ENCODE data around the gene KRT86. TPM values are rescaled to one million over a fixed set of nuclear protein-coding genes. Genes with fewer than 3 reads are reported as not detected.

Gene KRT86
- total RNA-seq, 3 donors from 2014 or later (not counting 1 experiment from before 2014, with no cell fraction given): 2.0 to 3.6 (median 2.7) TPM

DNA sequence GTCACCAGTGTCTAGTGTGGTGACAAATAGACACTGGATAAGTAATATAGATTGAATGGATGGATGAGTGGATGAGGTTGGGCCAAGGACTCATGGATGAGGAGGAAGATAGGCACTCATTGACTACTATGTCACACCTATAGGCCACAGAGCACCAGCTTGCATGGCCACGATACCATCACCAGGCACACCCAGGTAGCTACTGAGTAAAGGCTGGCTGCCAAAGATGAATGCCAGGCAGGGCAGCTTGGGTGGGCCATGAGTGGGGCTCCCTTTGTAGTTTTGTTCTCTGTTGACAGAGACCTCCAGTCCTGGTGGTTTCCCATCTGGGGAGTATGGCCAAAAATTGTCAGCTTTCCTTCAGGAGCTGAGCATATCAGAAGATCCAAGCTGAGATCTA, 57.9 kb downstream of the KRT86 start:
- intact Hi-C loops (cut with micrococcal nuclease): no loop called here
- TF ChIP-seq, protein P1, sequence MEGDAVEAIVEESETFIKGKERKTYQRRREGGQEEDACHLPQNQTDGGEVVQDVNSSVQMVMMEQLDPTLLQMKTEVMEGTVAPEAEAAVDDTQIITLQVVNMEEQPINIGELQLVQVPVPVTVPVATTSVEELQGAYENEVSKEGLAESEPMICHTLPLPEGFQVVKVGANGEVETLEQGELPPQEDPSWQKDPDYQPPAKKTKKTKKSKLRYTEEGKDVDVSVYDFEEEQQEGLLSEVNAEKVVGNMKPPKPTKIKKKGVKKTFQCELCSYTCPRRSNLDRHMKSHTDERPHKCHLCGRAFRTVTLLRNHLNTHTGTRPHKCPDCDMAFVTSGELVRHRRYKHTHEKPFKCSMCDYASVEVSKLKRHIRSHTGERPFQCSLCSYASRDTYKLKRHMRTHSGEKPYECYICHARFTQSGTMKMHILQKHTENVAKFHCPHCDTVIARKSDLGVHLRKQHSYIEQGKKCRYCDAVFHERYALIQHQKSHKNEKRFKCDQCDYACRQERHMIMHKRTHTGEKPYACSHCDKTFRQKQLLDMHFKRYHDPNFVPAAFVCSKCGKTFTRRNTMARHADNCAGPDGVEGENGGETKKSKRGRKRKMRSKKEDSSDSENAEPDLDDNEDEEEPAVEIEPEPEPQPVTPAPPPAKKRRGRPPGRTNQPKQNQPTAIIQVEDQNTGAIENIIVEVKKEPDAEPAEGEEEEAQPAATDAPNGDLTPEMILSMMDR (IDR thresholded peaks at IDR 0.05): no peak
- no peak for ATAC-seq
- Histone ChIP-seq H3K4me3 (ENCODE audit: low read length) (no peak overlapping the region), H3K27ac (ENCODE audit: low read length) (no peak overlapping the region), H3K4me1 (ENCODE audit: control insufficient read depth, insufficient read depth, low read length) (peaks cover 3% of the 10 kb centered on the region), H3K36me3 (ENCODE audit: control insufficient read depth, insufficient read depth, low read length) (no peaks in the 10 kb centered on the region), H3K9me3 (ENCODE audit: control insufficient read depth, insufficient read depth, low read length) (no peaks in the 10 kb centered on the region), H3K27me3 (ENCODE audit: control insufficient read depth, insufficient read depth, low read length) (peaks cover 6% of the 10 kb centered on the region)
- peaks cover 0 to 4% of the 10 kb centered on the region in 2 donors for H3K9me3 Mint-ChIP-seq
- peaks cover 4 to 5% of the 10 kb centered on the region in 2 donors for H3K4me1 Mint-ChIP-seq
- H3K27ac Mint-ChIP-seq: no peak overlapping the region
- no peaks in the 10 kb centered on the region for H3K36me3 Mint-ChIP-seq
- no peak overlapping the region for H3K4me3 Mint-ChIP-seq
- peaks cover 44 to 50% of the 10 kb centered on the region in 2 donors for H3K27me3 Mint-ChIP-seq (ENCODE audit: low read depth in 2 of 2)
- 100% methylated on average over 1 of the region's 1 CpG for WGBS (ENCODE audit: insufficient coverage)
- no peak for DNase-seq

DNA sequence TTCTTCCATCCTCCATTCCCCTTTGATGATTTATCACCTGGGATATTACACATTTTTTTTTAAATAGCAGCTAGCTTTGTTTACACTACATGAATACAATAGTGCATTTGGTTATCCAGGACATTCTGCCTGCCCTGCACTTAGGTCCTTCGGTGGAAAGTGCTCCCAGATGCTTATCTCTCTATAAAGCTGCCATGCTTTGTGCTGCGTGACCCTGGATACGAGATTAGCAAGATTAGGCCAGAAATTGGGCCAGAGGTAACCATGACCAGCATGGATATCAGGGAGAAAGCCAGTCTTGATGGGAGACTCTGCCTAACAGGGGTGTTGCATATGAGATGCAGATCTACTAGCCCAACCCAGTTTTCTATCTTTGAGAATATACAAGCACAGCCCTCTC, 58.9 kb downstream of the KRT86 start:
- no peaks in the 10 kb centered on the region for H3K36me3 ChIP-seq (ENCODE audit: control insufficient read depth, insufficient read depth, low read length)
- H3K27me3 Mint-ChIP-seq (ENCODE audit: low read depth in 2 of 2): peaks cover 47% of the 10 kb centered on the region in 2 donors
- H3K4me1 ChIP-seq (ENCODE audit: control insufficient read depth, insufficient read depth, low read length): no peaks in the 10 kb centered on the region
- H3K4me3 Mint-ChIP-seq: no peak overlapping the region
- no peaks in the 10 kb centered on the region for H3K36me3 Mint-ChIP-seq
- H3K4me3 ChIP-seq (ENCODE audit: low read length): no peak overlapping the region
- H3K27ac ChIP-seq (ENCODE audit: low read length): no peak overlapping the region
- H3K4me1 Mint-ChIP-seq: no peaks in the 10 kb centered on the region
- DNase-seq (no peak), ATAC-seq (no peak)
- 67% methylated on average over 3 of the region's 3 CpGs for WGBS (ENCODE audit: insufficient coverage)
- H3K27me3 ChIP-seq (ENCODE audit: control insufficient read depth, insufficient read depth, low read length): peaks cover 6% of the 10 kb centered on the region
- TF ChIP-seq, protein P1 (IDR thresholded peaks at IDR 0.05): no peak
- H3K27ac Mint-ChIP-seq: no peak overlapping the region
- H3K9me3 ChIP-seq (ENCODE audit: control insufficient read depth, insufficient read depth, low read length): no peaks in the 10 kb centered on the region
- peaks cover 0 to 4% of the 10 kb centered on the region in 2 donors for H3K9me3 Mint-ChIP-seq
- intact Hi-C loops (cut with micrococcal nuclease): no loop called here

DNA sequence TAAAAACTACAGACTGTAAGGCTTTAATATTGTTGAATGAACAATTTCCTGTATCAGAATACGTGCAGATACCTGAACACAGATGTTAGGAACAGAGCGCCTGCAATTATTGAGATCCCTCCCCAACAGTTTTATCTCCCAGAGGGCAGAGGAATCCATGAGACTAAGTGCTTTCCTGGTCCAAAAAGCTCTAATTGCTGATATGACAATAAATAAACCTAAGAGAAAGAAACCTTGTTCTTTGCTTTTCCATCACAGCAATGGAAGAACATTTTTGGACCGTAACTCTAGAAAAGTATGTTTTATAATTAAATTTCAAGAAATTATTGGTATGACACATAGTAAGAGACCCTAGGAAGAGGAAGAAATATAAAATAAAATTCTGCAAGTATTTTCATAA, 59.7 kb downstream of the KRT86 start:
- DNase-seq (no peak), ATAC-seq (no peak)
- H3K4me3 Mint-ChIP-seq: no peak overlapping the region
- H3K4me3 ChIP-seq (ENCODE audit: low read length): no peak overlapping the region
- no peaks in the 10 kb centered on the region for H3K4me1 Mint-ChIP-seq
- H3K27ac Mint-ChIP-seq: no peak overlapping the region
- TF ChIP-seq, protein P1 (IDR thresholded peaks at IDR 0.05): no peak
- H3K27me3 ChIP-seq (ENCODE audit: control insufficient read depth, insufficient read depth, low read length): peaks cover 4% of the 10 kb centered on the region
- H3K27me3 Mint-ChIP-seq (ENCODE audit: low read depth in 2 of 2): peaks cover 46 to 51% of the 10 kb centered on the region in 2 donors
- intact Hi-C loops (cut with micrococcal nuclease): no loop called here
- 100% methylated on average over 2 of the region's 3 CpGs for WGBS (ENCODE audit: insufficient coverage)
- H3K36me3 Mint-ChIP-seq: no peaks in the 10 kb centered on the region
- no peak overlapping the region for H3K27ac ChIP-seq (ENCODE audit: low read length)
- peaks cover 0 to 4% of the 10 kb centered on the region in 2 donors for H3K9me3 Mint-ChIP-seq
- H3K36me3 ChIP-seq (ENCODE audit: control insufficient read depth, insufficient read depth, low read length): no peaks in the 10 kb centered on the region
- no peaks in the 10 kb centered on the region for H3K9me3 ChIP-seq (ENCODE audit: control insufficient read depth, insufficient read depth, low read length)
- H3K4me1 ChIP-seq (ENCODE audit: control insufficient read depth, insufficient read depth, low read length): no peaks in the 10 kb centered on the region

DNA sequence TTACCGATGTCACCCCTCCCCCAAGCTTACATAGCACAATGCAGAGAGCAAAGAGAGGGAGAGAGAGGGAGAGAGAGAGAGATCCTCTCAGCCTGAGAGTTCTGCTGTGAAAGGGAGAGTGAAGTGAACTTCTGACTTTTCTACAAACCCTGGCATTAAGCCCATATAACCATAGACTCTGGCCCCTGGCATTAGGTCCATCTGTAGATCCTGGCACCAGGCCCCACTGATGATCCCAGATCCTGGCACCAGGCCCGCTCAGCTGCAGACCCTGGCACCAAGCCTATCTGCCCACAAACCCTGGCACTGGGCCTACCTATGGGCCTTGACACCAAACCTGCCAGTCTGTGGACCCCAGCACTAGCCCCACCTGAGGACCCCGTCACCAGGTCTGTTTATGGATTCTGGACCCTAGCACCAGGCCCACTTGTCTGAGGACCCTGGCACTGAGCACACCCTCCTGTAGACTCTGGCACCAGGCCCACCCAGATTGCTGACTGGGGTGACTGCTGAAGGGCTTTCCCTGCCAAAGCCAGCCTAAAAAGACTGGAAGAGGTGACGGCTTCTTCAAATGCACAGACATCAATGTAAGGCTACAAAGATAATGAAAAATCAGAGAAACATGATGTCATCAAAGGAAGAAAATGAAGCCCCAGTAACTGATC, 61.3 kb downstream of the KRT86 start:
- Histone ChIP-seq H3K9me3 (ENCODE audit: control insufficient read depth, insufficient read depth, low read length) (no peaks in the 10 kb centered on the region), H3K4me1 (ENCODE audit: control insufficient read depth, insufficient read depth, low read length) (no peaks in the 10 kb centered on the region), H3K4me3 (ENCODE audit: low read length) (no peak overlapping the region), H3K36me3 (ENCODE audit: control insufficient read depth, insufficient read depth, low read length) (no peaks in the 10 kb centered on the region), H3K27me3 (ENCODE audit: control insufficient read depth, insufficient read depth, low read length) (peaks cover 4% of the 10 kb centered on the region), H3K27ac (ENCODE audit: low read length) (no peak overlapping the region)
- DNase-seq (no peak), ATAC-seq (no peak)
- peaks cover 0 to 4% of the 10 kb centered on the region in 2 donors for H3K9me3 Mint-ChIP-seq
- H3K36me3 Mint-ChIP-seq: no peaks in the 10 kb centered on the region
- TF ChIP-seq, protein P1 (IDR thresholded peaks at IDR 0.05): no peak
- no peak overlapping the region for H3K27ac Mint-ChIP-seq
- H3K4me3 Mint-ChIP-seq: no peak overlapping the region
- peaks cover 42 to 51% of the 10 kb centered on the region in 2 donors for H3K27me3 Mint-ChIP-seq (ENCODE audit: low read depth in 2 of 2)
- intact Hi-C loops (cut with micrococcal nuclease): no loop called here
- no peaks in the 10 kb centered on the region for H3K4me1 Mint-ChIP-seq
- 96% methylated on average over 3 of the region's 4 CpGs for WGBS (ENCODE audit: insufficient coverage)
